WTC11 (cell line): ENCODE measurements around the gene GRAMD4. TPM values are rescaled to one million over a fixed set of nuclear protein-coding genes. Genes with fewer than 3 reads are reported as not detected.
A peak's percentile ranks its signal among the peaks of the same experiment; 100 is the strongest.

ENCODE experiments used
- ATAC-seq: fragments of 200-7000 bp; cut with Tn5 transposase; 2 replicates; pipeline ENCODE4 v1.10.0; 2021; ENCODE audit warnings: mild to moderate bottlenecking, moderate library complexity
- CTCF ChIA-PET: fragments of 300-600 bp; sonication (Branson Sonifier 250); formaldehyde crosslinking; loops from one replicate; lab custom pipeline; 2021; ENCODE audit warnings: antibody characterized with exemption; lab: Charles Lee
- POLR2A ChIA-PET: fragments of 350-600 bp; sonication (Branson Sonifier 250); formaldehyde crosslinking; loops from one replicate; lab custom pipeline; 2021; ENCODE audit warnings: antibody characterized with exemption; lab: Charles Lee
- DNase-seq: peaks from one replicate; pipeline ENCODE4 v3.0.0; 2021; ENCODE audit warnings: low spot score
- H3K27ac Mint-ChIP-seq: 2 replicates; pipeline ENCODE4 v1.8.0; 2021; ENCODE audit warnings: mixed read lengths
- H3K27me3 Mint-ChIP-seq: 2 replicates; pipeline ENCODE4 v1.8.0; 2021; ENCODE audit warnings: low read depth, mild to moderate bottlenecking, moderate library complexity, mixed read lengths
- H3K36me3 Mint-ChIP-seq: 2 replicates; pipeline ENCODE4 v1.8.0; 2021; ENCODE audit warnings: mixed read lengths
- H3K4me1 Mint-ChIP-seq: 2 replicates; pipeline ENCODE4 v1.8.0; 2022; ENCODE audit warnings: mixed read lengths
- H3K4me3 Mint-ChIP-seq: 2 replicates; pipeline ENCODE4 v1.8.0; 2021; ENCODE audit warnings: mild to moderate bottlenecking, moderate library complexity, mixed read lengths
- H3K9me3 Mint-ChIP-seq: 2 replicates; pipeline ENCODE4 v1.8.0; 2021; ENCODE audit warnings: mixed read lengths
- CREB1 ChIP-seq: sonication (generic); formaldehyde crosslinking; IDR thresholded peaks from 2 replicates; pipeline ENCODE4 v1.8.0; 2023; ENCODE audit warnings: mild to moderate bottlenecking, missing genetic modification reagents
- ELF4 ChIP-seq: sonication (generic); formaldehyde crosslinking; IDR thresholded peaks from 2 replicates; pipeline ENCODE4 v1.8.1; 2022; ENCODE audit warnings: low read depth, mild to moderate bottlenecking, moderate library complexity, missing genetic modification reagents
- EMX1 ChIP-seq: fragments of 250-450 bp; sonication (Bioruptor Pico); IDR thresholded peaks from 2 replicates; pipeline ENCODE4 v1.8.0; 2021; ENCODE audit warnings: mild to moderate bottlenecking
- FOXJ3 ChIP-seq: sonication (generic); formaldehyde crosslinking; IDR thresholded peaks from 2 replicates; pipeline ENCODE4 v1.9.0; 2021; ENCODE audit warnings: missing genetic modification reagents, mild to moderate bottlenecking, borderline replicate concordance
- GABPB1 ChIP-seq: sonication (generic); formaldehyde crosslinking; IDR thresholded peaks from 2 replicates; pipeline ENCODE4 v1.8.1; 2023; ENCODE audit warnings: mild to moderate bottlenecking, missing genetic modification reagents
- JUN ChIP-seq: sonication (generic); formaldehyde crosslinking; IDR thresholded peaks from 2 replicates; pipeline ENCODE4 v1.8.0; 2023; ENCODE audit warnings: mild to moderate bottlenecking, missing genetic modification reagents
- KAT7 ChIP-seq: sonication (generic); formaldehyde crosslinking; IDR thresholded peaks from 2 replicates; pipeline ENCODE4 v1.8.1; 2023; ENCODE audit warnings: missing genetic modification reagents, mild to moderate bottlenecking, borderline replicate concordance
- PRRX2 ChIP-seq: fragments of 250-450 bp; sonication (Bioruptor Pico); IDR thresholded peaks from 2 replicates; pipeline ENCODE4 v1.8.0; 2021; ENCODE audit warnings: mild to moderate bottlenecking
- RELA ChIP-seq: sonication (generic); formaldehyde crosslinking; IDR thresholded peaks from 2 replicates; pipeline ENCODE4 v1.8.1; 2022; ENCODE audit warnings: missing genetic modification reagents, mild to moderate bottlenecking, borderline replicate concordance
- RORB ChIP-seq: fragments of 250-450 bp; sonication (Bioruptor Pico); IDR thresholded peaks from 2 replicates; pipeline ENCODE4 v1.9.0; 2021; ENCODE audit warnings: mild to moderate bottlenecking
- TEAD4 ChIP-seq: sonication (generic); formaldehyde crosslinking; IDR thresholded peaks from 2 replicates; pipeline ENCODE4 v1.8.0; 2022; ENCODE audit warnings: mild to moderate bottlenecking, missing genetic modification reagents
- ZNF138 ChIP-seq: sonication (generic); formaldehyde crosslinking; conservative IDR thresholded peaks from 2 replicates; pipeline ENCODE4 v1.8.1; 2022; ENCODE audit warnings: mild to moderate bottlenecking, moderate library complexity, missing genetic modification reagents
- ZNF219 ChIP-seq: sonication (generic); formaldehyde crosslinking; IDR thresholded peaks from 2 replicates; pipeline ENCODE4 v1.8.0; 2023; ENCODE audit warnings: missing genetic modification reagents, mild to moderate bottlenecking, borderline replicate concordance
- ZNF396 ChIP-seq: fragments of 250-450 bp; sonication (Bioruptor Pico); IDR thresholded peaks from 2 replicates; pipeline ENCODE4 v1.8.0; 2021; ENCODE audit warnings: mild to moderate bottlenecking, moderate library complexity, borderline replicate concordance
- total RNA-seq: library from RNA; stranded (reverse); gene quantifications from 3 replicates; pipeline ENCODE4 v1.2.3, GENCODE V29; 2021
- TF ChIP-seq, protein P1 (sequence below): fragments of 200-600 bp; IDR thresholded peaks from 2 replicates; pipeline ENCODE4 v1.8.0; 2022; ENCODE audit warnings: antibody characterized with exemption
- TF ChIP-seq, protein P2 (sequence below): sonication (generic); formaldehyde crosslinking; IDR thresholded peaks from 2 replicates; pipeline ENCODE4 v1.8.0; 2022; ENCODE audit warnings: mild to moderate bottlenecking, missing genetic modification reagents
- TF ChIP-seq, protein P3 (sequence below): fragments of 250-450 bp; sonication (Bioruptor Pico); conservative IDR thresholded peaks from 2 replicates; pipeline ENCODE4 v1.9.0; 2021; ENCODE audit warnings: mild to moderate bottlenecking
- TF ChIP-seq, protein P4 (sequence below): fragments of 250-450 bp; sonication (Bioruptor Pico); IDR thresholded peaks from 2 replicates; pipeline ENCODE4 v1.9.0; 2021; ENCODE audit warnings: moderate library complexity, mild to moderate bottlenecking, inconsistent platforms, borderline replicate concordance

GRAMD4 gene
- total RNA-seq, 1 experiment from 2014 or later: 41.0 TPM

DNA sequence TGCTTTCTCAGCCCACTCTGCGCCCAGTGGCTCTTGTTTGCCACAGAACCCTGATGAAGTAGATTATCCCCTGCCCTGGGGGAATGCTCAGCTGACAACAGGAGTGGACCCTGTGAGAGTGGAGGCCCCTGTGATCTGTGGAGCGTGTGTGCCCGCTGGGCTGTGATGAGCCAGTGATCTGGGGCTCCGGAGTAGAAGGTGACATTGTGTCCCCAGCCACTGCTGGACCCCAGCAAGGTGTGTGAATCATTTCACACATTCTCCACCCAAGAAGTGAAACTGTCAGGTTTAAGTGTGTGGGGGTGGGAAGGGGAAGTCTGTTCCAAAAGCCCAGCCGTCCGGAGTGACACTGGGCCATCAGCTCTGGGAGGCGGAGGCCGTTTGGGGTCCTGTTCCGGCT is 33.1 kb upstream of the GRAMD4 start:
- H3K27me3 Mint-ChIP-seq: no peaks in the 10 kb centered on the region
- DNase-seq (no peak), ATAC-seq (no peak)
- CTCF ChIA-PET: interaction anchor here (1.3 kb wide), 1 partner anchor 24 kb away, joined by 3 read pairs; no protein-coding TSS in a partner anchor
- H3K36me3 Mint-ChIP-seq: no peaks in the 10 kb centered on the region
- TF ChIP-seq FOXJ3: no peak
- peak overlapping the region; percentile 32; the same call in 1 of the 2 replicates for H3K27ac Mint-ChIP-seq
- POLR2A ChIA-PET: no interaction called here
- H3K9me3 Mint-ChIP-seq: no peaks in the 10 kb centered on the region
- peaks cover 40% of the 10 kb centered on the region for H3K4me1 Mint-ChIP-seq
- no peak overlapping the region for H3K4me3 Mint-ChIP-seq

DNA sequence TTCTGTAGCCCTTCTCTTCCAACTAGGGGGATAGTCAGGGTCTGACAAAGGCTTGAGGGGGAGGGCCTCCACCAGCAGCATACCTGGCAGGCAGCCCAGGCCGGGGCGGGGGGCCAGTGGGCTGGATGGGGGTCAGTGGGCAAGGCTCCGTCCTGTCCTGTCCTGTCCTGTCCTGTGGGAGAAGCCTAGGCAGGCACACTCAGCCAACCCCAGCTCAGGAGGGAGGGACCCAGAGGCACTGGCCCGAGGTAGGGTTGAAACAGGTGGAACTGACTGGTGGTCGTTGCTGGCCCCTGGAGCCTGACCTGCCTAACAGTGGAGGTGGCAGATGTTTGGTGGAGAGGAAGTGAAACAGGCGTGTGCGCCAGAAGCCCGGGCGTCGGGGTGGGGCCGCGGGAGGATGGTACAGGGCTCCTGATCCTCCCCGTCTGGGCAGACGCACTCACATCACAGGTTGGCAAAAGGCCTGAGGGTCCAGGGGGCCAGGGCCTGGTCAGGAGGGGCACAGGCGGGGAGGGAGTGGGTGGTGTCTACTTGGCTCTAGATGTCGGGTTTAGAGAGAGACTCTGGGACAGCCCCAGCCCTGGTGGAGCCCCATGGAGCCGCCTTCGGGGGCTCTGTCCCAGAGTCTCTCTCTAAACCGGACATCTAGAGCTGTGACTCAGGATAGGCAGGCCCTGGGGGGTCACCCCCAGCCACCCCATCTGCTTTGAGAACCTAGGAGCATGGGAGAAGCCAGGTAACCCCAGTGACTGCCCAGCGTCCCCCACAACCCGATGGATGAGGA is 32.5 kb upstream of the GRAMD4 start:
- ChIA-PET CTCF (interaction anchor here (1.1 to 2.9 kb wide), 3 partner anchors 13 to 220 kb away, joined by 3 to 12 read pairs (median 4); no protein-coding TSS in a partner anchor), POLR2A (no interaction called here)
- peak; percentile 13 for DNase-seq
- Mint-ChIP-seq H3K27ac (peak overlapping the region; percentile 32; the same call in 1 of the 2 replicates), H3K9me3 (no peaks in the 10 kb centered on the region), H3K27me3 (no peaks in the 10 kb centered on the region), H3K4me1 (peaks cover 40% of the 10 kb centered on the region), H3K36me3 (no peaks in the 10 kb centered on the region), H3K4me3 (no peak overlapping the region)
- ATAC-seq: no peak
- TF ChIP-seq, protein P1, sequence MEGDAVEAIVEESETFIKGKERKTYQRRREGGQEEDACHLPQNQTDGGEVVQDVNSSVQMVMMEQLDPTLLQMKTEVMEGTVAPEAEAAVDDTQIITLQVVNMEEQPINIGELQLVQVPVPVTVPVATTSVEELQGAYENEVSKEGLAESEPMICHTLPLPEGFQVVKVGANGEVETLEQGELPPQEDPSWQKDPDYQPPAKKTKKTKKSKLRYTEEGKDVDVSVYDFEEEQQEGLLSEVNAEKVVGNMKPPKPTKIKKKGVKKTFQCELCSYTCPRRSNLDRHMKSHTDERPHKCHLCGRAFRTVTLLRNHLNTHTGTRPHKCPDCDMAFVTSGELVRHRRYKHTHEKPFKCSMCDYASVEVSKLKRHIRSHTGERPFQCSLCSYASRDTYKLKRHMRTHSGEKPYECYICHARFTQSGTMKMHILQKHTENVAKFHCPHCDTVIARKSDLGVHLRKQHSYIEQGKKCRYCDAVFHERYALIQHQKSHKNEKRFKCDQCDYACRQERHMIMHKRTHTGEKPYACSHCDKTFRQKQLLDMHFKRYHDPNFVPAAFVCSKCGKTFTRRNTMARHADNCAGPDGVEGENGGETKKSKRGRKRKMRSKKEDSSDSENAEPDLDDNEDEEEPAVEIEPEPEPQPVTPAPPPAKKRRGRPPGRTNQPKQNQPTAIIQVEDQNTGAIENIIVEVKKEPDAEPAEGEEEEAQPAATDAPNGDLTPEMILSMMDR: no peak
- no peak for TF ChIP-seq EMX1 (CRISPR knock-in tag)
- no peak for TF ChIP-seq JUN (CRISPR knock-in tag)
- TF ChIP-seq GABPB1 (CRISPR knock-in tag): no peak
- TF ChIP-seq KAT7 (CRISPR knock-in tag): no peak
- TF ChIP-seq ZNF138 (CRISPR knock-in tag): no peak
- TF ChIP-seq CREB1 (CRISPR knock-in tag): no peak
- no peak for TF ChIP-seq RELA (CRISPR knock-in tag)
- TF ChIP-seq, protein P2, sequence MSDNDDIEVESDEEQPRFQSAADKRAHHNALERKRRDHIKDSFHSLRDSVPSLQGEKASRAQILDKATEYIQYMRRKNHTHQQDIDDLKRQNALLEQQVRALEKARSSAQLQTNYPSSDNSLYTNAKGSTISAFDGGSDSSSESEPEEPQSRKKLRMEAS (CRISPR knock-in tag): no peak
- TF ChIP-seq ELF4: no peak
- no peak for TF ChIP-seq RORB

DNA sequence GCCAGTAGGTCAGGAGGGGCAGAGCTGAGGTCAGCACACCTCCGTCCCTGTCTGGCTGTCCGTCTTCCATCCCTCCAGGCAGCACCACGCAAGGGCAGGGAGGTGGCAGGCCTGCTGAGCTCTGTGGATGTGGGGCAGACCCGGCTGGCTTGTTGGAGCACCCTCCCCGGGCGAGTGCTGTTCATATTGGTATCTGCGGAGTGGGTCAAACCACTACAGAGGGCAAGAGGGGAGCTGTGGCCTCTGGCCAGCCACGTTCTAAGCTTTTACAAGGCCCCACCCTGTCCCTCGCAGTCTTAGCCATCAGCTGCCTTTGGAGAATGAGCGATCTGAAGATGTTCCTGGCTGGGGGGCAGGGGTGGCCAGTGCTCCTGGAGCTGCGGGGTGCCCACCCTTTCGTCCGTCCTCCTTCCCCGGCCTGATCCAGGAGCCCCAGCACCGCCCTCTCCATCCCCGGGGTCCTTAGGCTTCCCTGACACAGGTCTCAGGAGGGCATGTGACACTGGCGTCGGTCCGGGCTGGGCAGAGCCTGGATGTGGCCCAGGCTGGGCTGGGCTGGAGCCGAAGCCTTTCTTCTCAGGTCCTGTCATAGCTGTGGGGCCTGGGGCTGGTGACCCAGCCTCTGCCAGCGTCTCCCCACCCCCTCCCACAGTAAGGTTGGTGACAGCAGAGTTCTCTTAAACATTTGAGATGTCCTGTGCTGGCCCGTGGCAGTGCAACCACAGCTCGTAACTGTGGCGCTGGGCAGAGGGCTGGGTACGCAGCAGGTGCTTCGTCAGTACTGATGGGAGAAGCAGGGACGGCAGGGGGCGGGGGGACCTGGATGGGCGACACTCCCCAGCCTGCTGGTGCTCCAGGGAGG is 31.7 kb upstream of the GRAMD4 start:
- no peak for ATAC-seq
- Mint-ChIP-seq H3K27me3 (no peaks in the 10 kb centered on the region), H3K36me3 (no peaks in the 10 kb centered on the region)

More for the DNA sequence above, 31.7 kb upstream of the GRAMD4 start:
- H3K4me1 Mint-ChIP-seq: peaks cover 38% of the 10 kb centered on the region
- H3K4me3 Mint-ChIP-seq: no peak overlapping the region
- H3K9me3 Mint-ChIP-seq: no peaks in the 10 kb centered on the region
- no peak for DNase-seq
- TF ChIP-seq, protein P3, sequence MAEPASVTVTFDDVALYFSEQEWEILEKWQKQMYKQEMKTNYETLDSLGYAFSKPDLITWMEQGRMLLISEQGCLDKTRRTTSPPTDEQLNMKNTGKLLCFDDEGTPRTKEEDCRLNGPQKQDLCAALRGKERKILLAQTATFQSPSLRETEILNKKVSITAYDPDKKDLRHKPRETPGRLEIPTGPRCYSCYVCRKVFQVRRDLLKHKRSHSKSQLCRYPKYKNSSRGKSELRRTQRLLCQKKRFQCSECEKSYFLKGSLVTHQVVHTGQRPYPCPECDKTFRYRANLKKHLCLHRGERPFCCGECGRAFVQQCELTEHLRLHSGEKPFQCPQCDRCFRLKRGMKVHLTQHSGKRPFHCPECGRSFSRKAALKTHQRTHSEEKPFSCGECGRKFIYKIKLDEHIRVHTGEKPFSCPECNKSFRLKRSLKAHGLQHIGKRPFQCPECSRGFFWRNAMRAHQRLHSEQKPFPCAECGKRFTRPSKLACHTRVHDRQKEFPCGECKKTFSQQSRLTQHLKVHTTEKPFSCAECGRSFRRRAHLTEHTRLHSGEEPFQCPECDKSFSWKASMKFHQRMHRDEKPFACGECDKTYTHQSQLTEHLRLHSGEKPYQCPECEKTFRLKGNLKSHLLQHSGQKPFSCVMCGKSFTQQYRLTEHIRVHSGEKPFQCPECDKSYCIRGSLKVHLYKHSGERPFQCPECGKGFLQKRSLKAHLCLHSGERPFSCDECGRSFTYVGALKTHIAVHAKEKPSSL: no peak
- TF ChIP-seq TEAD4 (CRISPR knock-in tag): no peak
- TF ChIP-seq ZNF219: no peak
- TF ChIP-seq ZNF396: no peak
- TF ChIP-seq, protein P4, sequence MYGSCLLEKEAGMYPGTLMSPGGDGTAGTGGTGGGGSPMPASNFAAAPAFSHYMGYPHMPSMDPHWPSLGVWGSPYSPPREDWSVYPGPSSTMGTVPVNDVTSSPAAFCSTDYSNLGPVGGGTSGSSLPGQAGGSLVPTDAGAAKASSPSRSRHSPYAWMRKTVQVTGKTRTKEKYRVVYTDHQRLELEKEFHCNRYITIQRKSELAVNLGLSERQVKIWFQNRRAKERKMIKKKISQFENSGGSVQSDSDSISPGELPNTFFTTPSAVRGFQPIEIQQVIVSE (CRISPR knock-in tag): no peak
- no peak for TF ChIP-seq PRRX2
- ChIA-PET CTCF (interaction anchor here (1.0 to 2.9 kb wide), 3 partner anchors 12 to 221 kb away, joined by 3 to 12 read pairs (median 4); no protein-coding TSS in a partner anchor), POLR2A (interaction anchor here (0.6 kb wide), 1 partner anchor 1946 kb away, joined by 3 read pairs; no protein-coding TSS in a partner anchor)
- peak overlapping the region; percentile 78; the same call in 1 of the 2 replicates for H3K27ac Mint-ChIP-seq
